GM19372 (cell line): ENCODE data around the gene CACHD1.

ENCODE experiments used
- ATAC-seq: cut with Tn5 transposase; IDR thresholded peaks from one replicate; pipeline ENCODE4 v1.9.1; 2021; ENCODE audit warnings: mild to moderate bottlenecking, low read depth, moderate library complexity; ENCODE audit not compliant: unreplicated experiment

CACHD1 gene

GRCh38 chr1:64469977-64470664 lies at the start of gene CACHD1:
Gene CACHD1, plus strand, starts transcription at chr1:64470129. Its CDS starts 616 bp downstream, at chr1:64470745.
- peak; percentile 82 for ATAC-seq

GRCh38 chr1:64421377-64421776 lies 48.6 kb upstream of the CACHD1 start:
- ATAC-seq, result no peak

GRCh38 chr1:64423526-64423925 lies 46.4 kb upstream of the CACHD1 start:
- ATAC-seq, result no peak

- ATAC-seq, result no peak
These were observed 45.5 kb upstream of the CACHD1 start for GRCh38 chr1:64424412-64424811.

GRCh38 chr1:64425521-64425920 lies 44.4 kb upstream of the CACHD1 start:
- no peak for ATAC-seq

GRCh38 chr1:64426681-64427080 lies 43.2 kb upstream of the CACHD1 start:
- no peak for ATAC-seq

GRCh38 chr1:64427879-64428278 lies 42.0 kb upstream of the CACHD1 start:
- no peak for ATAC-seq

GRCh38 chr1:64433308-64433707 lies 36.6 kb upstream of the CACHD1 start:
- no peak for ATAC-seq

- no peak for ATAC-seq
These were observed 36.2 kb upstream of the CACHD1 start for GRCh38 chr1:64433747-64434146.

- ATAC-seq, result no peak
These were observed 34.9 kb upstream of the CACHD1 start for GRCh38 chr1:64435000-64435399.

GRCh38 chr1:64437453-64437852 lies 32.5 kb upstream of the CACHD1 start:
- no peak for ATAC-seq

- ATAC-seq, result no peak
These were observed 29.6 kb upstream of the CACHD1 start for GRCh38 chr1:64440183-64440826.

- ATAC-seq, result no peak
These were observed 18.5 kb upstream of the CACHD1 start for GRCh38 chr1:64451440-64451839.

GRCh38 chr1:64453688-64454087 lies 16.2 kb upstream of the CACHD1 start:
- ATAC-seq, result no peak

- ATAC-seq, result no peak
These were observed 11.0 kb upstream of the CACHD1 start for GRCh38 chr1:64458915-64459314.

- ATAC-seq, result no peak
These were observed 10.2 kb upstream of the CACHD1 start for GRCh38 chr1:64459743-64460142.

- ATAC-seq, result no peak
These were observed 3.9 kb upstream of the CACHD1 start for GRCh38 chr1:64466033-64466432.

GRCh38 chr1:64469116-64469976 lies 583 bp upstream of the CACHD1 start:
- no peak for ATAC-seq

GRCh38 chr1:64470665-64471217 lies 812 bp downstream of the CACHD1 start:
- ATAC-seq, result peak; percentile 34

- ATAC-seq, result no peak
These were observed 1.5 kb downstream of the CACHD1 start for GRCh38 chr1:64471218-64472039.
